ENCODE results near the gene RBM48. TPM values are rescaled to one million over a fixed set of nuclear protein-coding genes. Genes with fewer than 3 reads are reported as not detected.

RBM48 gene
- total RNA-seq, 1 donor from 2014 or later = 22.8 TPM

DNA sequence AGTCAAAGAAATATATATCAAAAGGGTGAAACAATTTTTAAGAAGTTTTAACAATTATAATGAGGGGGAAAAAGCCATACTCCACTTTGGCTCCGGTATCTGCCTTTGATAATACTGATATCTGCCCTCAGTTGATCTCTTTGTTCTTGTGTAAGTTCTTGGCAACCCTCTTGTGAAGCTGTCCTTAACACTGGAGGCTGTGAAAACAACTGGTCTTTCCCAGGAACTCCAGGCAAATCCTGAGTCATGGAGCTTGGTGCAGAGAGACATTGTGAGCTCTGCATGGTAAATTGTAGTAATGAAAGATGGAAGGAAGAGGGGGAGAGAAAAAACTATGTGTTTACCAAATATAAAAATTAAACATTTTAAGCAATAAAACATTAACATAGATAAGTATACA, 39.0 kb upstream of the RBM48 start:
- no peak overlapping the region for H3K4me3 Mint-ChIP-seq

DNA sequence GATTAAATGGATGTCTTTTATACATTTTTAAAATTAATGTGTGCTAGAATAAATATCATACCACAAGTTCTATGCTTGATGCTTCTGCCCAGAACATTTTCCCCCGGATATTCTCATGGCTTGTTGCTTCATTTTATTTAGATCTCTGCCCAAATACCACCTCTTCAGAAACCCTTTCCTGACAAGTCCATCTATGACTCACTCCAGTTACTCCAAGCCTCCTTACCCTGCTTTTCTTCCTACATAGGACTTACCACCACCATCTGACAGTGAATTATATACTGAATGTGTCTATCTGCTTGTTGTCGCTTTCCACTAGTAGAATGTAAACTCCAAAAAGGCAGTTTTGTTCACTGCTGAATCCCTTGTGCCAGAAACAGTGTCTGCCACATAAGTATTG, 31.7 kb upstream of the RBM48 start:
- Histone ChIP-seq H3K4me2 (no peak overlapping the region), H3F3A (ENCODE audit: low read depth) (no peaks in the 10 kb centered on the region), H3K36me3 (peaks cover 17% of the 10 kb centered on the region), H3K4me1 (no peaks in the 10 kb centered on the region), H2AFZ (replicated peaks) (no peak overlapping the region), H3K9me3 (ENCODE audit: low read depth) (no peaks in the 10 kb centered on the region), H3K27me3 (no peaks in the 10 kb centered on the region), H3K79me2 (ENCODE audit: low read depth) (no peaks in the 10 kb centered on the region), H3K27ac (peak overlapping the region; percentile 49), H4K20me1 (ENCODE audit: low read depth) (no peaks in the 10 kb centered on the region), H3K4me3 (no peak overlapping the region), H3K9ac (no peak overlapping the region)
- no peak overlapping the region for H3K27ac Mint-ChIP-seq
- TF ChIP-seq EZH2 (IDR thresholded peaks at IDR 0.05) = no peak
- TF ChIP-seq, protein P1, sequence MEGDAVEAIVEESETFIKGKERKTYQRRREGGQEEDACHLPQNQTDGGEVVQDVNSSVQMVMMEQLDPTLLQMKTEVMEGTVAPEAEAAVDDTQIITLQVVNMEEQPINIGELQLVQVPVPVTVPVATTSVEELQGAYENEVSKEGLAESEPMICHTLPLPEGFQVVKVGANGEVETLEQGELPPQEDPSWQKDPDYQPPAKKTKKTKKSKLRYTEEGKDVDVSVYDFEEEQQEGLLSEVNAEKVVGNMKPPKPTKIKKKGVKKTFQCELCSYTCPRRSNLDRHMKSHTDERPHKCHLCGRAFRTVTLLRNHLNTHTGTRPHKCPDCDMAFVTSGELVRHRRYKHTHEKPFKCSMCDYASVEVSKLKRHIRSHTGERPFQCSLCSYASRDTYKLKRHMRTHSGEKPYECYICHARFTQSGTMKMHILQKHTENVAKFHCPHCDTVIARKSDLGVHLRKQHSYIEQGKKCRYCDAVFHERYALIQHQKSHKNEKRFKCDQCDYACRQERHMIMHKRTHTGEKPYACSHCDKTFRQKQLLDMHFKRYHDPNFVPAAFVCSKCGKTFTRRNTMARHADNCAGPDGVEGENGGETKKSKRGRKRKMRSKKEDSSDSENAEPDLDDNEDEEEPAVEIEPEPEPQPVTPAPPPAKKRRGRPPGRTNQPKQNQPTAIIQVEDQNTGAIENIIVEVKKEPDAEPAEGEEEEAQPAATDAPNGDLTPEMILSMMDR (IDR thresholded peaks at IDR 0.05) = no peak
- no peak for TF ChIP-seq EZH2phosphoT487 (IDR thresholded peaks at IDR 0.05)
- H3K27me3 Mint-ChIP-seq (ENCODE audit: insufficient read depth, low read depth) = no peaks in the 10 kb centered on the region
- no peaks in the 10 kb centered on the region for H3K9me3 Mint-ChIP-seq
- no peaks in the 10 kb centered on the region for H3K4me1 Mint-ChIP-seq
- DNase-seq (ENCODE audit: low spot score) = no peak
- peaks cover 23% of the 10 kb centered on the region for H3K36me3 Mint-ChIP-seq
- no peak overlapping the region for H3K4me3 Mint-ChIP-seq

More for the DNA sequence above, 39.0 kb upstream of the RBM48 start:
- H3K4me1 Mint-ChIP-seq = no peaks in the 10 kb centered on the region
- H3K9me3 ChIP-seq (ENCODE audit: low read depth) = no peaks in the 10 kb centered on the region
- DNase-seq (ENCODE audit: low spot score) = no peak
- H3K27me3 ChIP-seq = no peaks in the 10 kb centered on the region
- no peaks in the 10 kb centered on the region for H3K27me3 Mint-ChIP-seq (ENCODE audit: insufficient read depth, low read depth)
- no peak overlapping the region for H3K4me3 ChIP-seq
- H2AFZ ChIP-seq (replicated peaks) = no peak overlapping the region
- no peak overlapping the region for H3K27ac ChIP-seq
- no peak overlapping the region for H3K9ac ChIP-seq
- peaks cover 8% of the 10 kb centered on the region for H3K36me3 ChIP-seq
- H3K36me3 Mint-ChIP-seq = peaks cover 12% of the 10 kb centered on the region
- no peaks in the 10 kb centered on the region for H3K4me1 ChIP-seq
- no peaks in the 10 kb centered on the region for H3K9me3 Mint-ChIP-seq
- H3K27ac Mint-ChIP-seq = no peak overlapping the region
- no peaks in the 10 kb centered on the region for H3F3A ChIP-seq (ENCODE audit: low read depth)
- TF ChIP-seq EZH2phosphoT487 (IDR thresholded peaks at IDR 0.05) (no peak), EZH2 (IDR thresholded peaks at IDR 0.05) (no peak)
- TF ChIP-seq, protein P1 (IDR thresholded peaks at IDR 0.05) = no peak
- no peaks in the 10 kb centered on the region for H3K79me2 ChIP-seq (ENCODE audit: low read depth)
- H4K20me1 ChIP-seq (ENCODE audit: low read depth) = no peaks in the 10 kb centered on the region
- no peak overlapping the region for H3K4me2 ChIP-seq

DNA sequence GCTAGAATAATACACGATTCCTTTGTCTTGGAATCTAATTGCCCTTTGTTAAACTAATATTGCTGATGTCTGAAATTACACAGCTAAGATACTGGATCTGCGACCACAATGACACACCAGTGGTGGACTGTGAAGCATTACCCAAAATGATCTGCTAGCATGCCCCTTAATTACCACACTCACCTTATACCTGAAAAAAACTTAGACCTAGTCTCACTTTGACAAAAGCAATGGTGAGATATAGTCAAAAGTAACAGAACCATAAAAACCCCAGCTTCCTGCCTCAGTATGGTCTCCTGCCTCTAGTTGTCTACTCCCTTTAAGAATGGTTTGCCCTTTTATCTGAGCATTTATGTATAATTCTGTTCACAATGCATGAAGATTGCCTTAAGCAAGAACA, 30.0 kb upstream of the RBM48 start:
- Mint-ChIP-seq H3K4me3 (no peak overlapping the region), H3K36me3 (peaks cover 20% of the 10 kb centered on the region), H3K9me3 (no peaks in the 10 kb centered on the region), H3K27me3 (ENCODE audit: insufficient read depth, low read depth) (no peaks in the 10 kb centered on the region), H3K27ac (no peak overlapping the region), H3K4me1 (no peaks in the 10 kb centered on the region)
- Histone ChIP-seq H2AFZ (replicated peaks) (no peak overlapping the region), H3K27me3 (no peaks in the 10 kb centered on the region), H3F3A (ENCODE audit: low read depth) (no peaks in the 10 kb centered on the region), H3K4me1 (no peaks in the 10 kb centered on the region), H3K4me3 (no peak overlapping the region), H3K9me3 (ENCODE audit: low read depth) (no peaks in the 10 kb centered on the region), H3K79me2 (ENCODE audit: low read depth) (no peaks in the 10 kb centered on the region), H3K9ac (no peak overlapping the region), H3K4me2 (no peak overlapping the region), H4K20me1 (ENCODE audit: low read depth) (no peaks in the 10 kb centered on the region), H3K27ac (no peak overlapping the region), H3K36me3 (peaks cover 17% of the 10 kb centered on the region)
- no peak for TF ChIP-seq EZH2phosphoT487 (IDR thresholded peaks at IDR 0.05)
- TF ChIP-seq, protein P1 (IDR thresholded peaks at IDR 0.05) = no peak
- no peak for TF ChIP-seq EZH2 (IDR thresholded peaks at IDR 0.05)
- DNase-seq (ENCODE audit: low spot score) = no peak

All from neural progenitor cell (in vitro differentiated cells).